GM04503 (cell line): ENCODE data around the gene TP53.
"Not testable (repeated sequence)": the region's sequence is repeated elsewhere in the genome, so short reads cannot be mapped to it uniquely, and the experiment has no call there.

Source experiments
- DNase-seq: peaks from one replicate; pipeline ENCODE4 v3.0.0-alpha.2; 2012; ENCODE audit warnings: low read depth

The TP53 gene

GRCh38 chr17:7673239-7673638 lies 14.1 kb downstream of the TP53 start:
- no peak for DNase-seq

GRCh38 chr17:7668482-7668881 lies 18.8 kb downstream of the TP53 start:
- no peak for DNase-seq

GRCh38 chr17:7667656-7668406 lies 19.5 kb downstream of the TP53 start:
- no peak for DNase-seq

GRCh38 chr17:7656958-7657609 lies 30.2 kb downstream of the TP53 start:
- DNase-seq: no peak

- no peak for DNase-seq
Observed at GRCh38 chr17:7655541-7655840, 31.8 kb downstream of the TP53 start.

GRCh38 chr17:7654832-7655540 lies 32.3 kb downstream of the TP53 start:
- DNase-seq: no peak

- DNase-seq: no peak
Observed at GRCh38 chr17:7652388-7653356, 34.6 kb downstream of the TP53 start.

- no peak for DNase-seq
Observed at GRCh38 chr17:7651665-7652387, 35.5 kb downstream of the TP53 start.

GRCh38 chr17:7651097-7651664 lies 36.1 kb downstream of the TP53 start:
- no peak for DNase-seq

GRCh38 chr17:7650509-7651096 lies 36.7 kb downstream of the TP53 start, which contains the start of gene ATP1B2:
ATP1B2 (plus strand) TSS chr17:7650926; CDS start chr17:7651519, 593 bp downstream.
- DNase-seq: no peak

GRCh38 chr17:7647018-7647417 lies 40.3 kb downstream of the TP53 start:
- DNase-seq: no peak

- DNase-seq: no peak
Observed at GRCh38 chr17:7646457-7646856, 40.8 kb downstream of the TP53 start.

GRCh38 chr17:7644775-7645174 lies 42.5 kb downstream of the TP53 start:
- DNase-seq: no peak

GRCh38 chr17:7641635-7642034 lies 45.7 kb downstream of the TP53 start:
- not testable (repeated sequence) for DNase-seq

- DNase-seq: no peak
Observed at GRCh38 chr17:7640783-7641182, 46.5 kb downstream of the TP53 start.

GRCh38 chr17:7636163-7636562 lies 51.1 kb downstream of the TP53 start:
- no peak for DNase-seq

- no peak for DNase-seq
Observed at GRCh38 chr17:7634384-7634783, 52.9 kb downstream of the TP53 start.

- DNase-seq: no peak
Observed at GRCh38 chr17:7633093-7633492, 54.2 kb downstream of the TP53 start.

GRCh38 chr17:7632492-7632894 lies 54.8 kb downstream of the TP53 start:
- DNase-seq: no peak
